Adrenal gland (tissue), 5 donors: Measurements from ENCODE around the gene COMMD4.

Experiments
- POLR2A ChIP-seq, 2 donors: fragments of 450-650 bp; IDR thresholded peaks; one replicate each; pipeline ENCODE4 v1.6.1; 2017; ENCODE audit warnings: antibody characterized with exemption in 2 of 2, mild to moderate bottlenecking in 2 of 2, moderate library complexity in 1 of 2
- TF ChIP-seq, protein P1 (sequence below), 6 experiments: fragments of 450-650 bp in 4 of 6; fragments of 200-600 bp in 2 of 6; sonication (generic) in 1 of 6; IDR thresholded peaks; 1 replicate in 5 of 6; 2 replicates in 1 of 6; pipeline versions ENCODE4 v1.5.1 to v1.8.0; 2016 to 2021; ENCODE audit warnings: antibody characterized with exemption in 6 of 6, mild to moderate bottlenecking in 2 of 6, moderate library complexity in 1 of 6
- donor health status: DM: no; HTN: no; CAD: no.

DNA sequence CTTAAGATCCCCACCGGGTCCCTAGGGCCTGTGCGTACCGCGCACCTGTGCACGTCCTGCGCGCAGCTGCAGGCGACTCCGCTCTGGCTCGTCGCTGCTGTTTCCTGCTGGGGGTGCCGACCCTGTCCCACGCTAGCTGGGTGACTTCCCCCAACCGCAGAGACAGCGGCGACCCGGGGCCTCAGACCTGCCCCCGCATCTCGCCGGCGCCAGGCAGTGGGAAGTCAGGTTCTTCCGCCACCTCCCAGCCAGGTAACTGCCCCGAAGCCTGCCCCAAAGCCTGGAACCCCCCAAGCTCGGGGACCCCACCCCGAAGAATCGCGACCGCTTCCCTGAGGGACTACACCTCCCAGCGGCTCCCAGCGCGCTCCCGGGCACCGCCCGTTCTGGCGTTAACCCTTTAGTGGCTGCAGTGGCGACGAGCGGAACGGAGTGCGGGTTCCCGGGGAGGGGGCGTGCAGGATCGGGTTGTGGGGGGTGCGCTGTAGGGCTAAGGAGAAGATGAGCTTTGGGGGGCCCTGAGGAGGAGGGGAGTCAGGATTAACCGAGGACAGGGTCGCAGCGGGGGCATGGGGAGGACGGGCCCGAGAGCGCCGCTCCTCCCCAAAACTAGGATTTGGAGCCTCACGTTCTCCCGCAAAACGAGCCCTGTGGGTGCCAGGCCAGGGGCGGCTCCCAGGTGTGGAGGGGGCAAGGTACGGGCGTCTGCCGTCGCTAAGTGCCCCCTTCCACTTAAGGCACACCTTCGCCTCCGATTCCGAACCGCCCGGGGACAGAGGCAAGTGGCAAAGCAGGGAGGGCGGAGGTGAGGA is 11.6 kb downstream of the COMMD4 start:
- TF ChIP-seq, protein P1, sequence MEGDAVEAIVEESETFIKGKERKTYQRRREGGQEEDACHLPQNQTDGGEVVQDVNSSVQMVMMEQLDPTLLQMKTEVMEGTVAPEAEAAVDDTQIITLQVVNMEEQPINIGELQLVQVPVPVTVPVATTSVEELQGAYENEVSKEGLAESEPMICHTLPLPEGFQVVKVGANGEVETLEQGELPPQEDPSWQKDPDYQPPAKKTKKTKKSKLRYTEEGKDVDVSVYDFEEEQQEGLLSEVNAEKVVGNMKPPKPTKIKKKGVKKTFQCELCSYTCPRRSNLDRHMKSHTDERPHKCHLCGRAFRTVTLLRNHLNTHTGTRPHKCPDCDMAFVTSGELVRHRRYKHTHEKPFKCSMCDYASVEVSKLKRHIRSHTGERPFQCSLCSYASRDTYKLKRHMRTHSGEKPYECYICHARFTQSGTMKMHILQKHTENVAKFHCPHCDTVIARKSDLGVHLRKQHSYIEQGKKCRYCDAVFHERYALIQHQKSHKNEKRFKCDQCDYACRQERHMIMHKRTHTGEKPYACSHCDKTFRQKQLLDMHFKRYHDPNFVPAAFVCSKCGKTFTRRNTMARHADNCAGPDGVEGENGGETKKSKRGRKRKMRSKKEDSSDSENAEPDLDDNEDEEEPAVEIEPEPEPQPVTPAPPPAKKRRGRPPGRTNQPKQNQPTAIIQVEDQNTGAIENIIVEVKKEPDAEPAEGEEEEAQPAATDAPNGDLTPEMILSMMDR (IDR thresholded peaks at IDR 0.05) = no peak
- peak in 1 of 2 donors; percentile 31 for TF ChIP-seq POLR2A (IDR thresholded peaks at IDR 0.05)
